ENCODE data around the gene RAB1A. TPM values are rescaled to one million over a fixed set of nuclear protein-coding genes. Genes with fewer than 3 reads are reported as not detected.

Gene RAB1A
- 209 to 244 TPM (median 232 TPM) in 5 replicates for total RNA-seq (2022; extraction: Qiagen RNA extraction)

GRCh38 chr2:65129826-65130663 lies at the start of gene RAB1A:
Gene RAB1A, minus strand, starts transcription at chr2:65130106. Its CDS starts 191 bp downstream, at chr2:65129915.

GRCh38 chr2:65056215-65057053 lies 73.5 kb downstream of the RAB1A start, which contains the start of gene CEP68:
Gene CEP68, plus strand, starts transcription at chr2:65056416. Its CDS starts 13,029 bp downstream, at chr2:65069445.

Other genes starting within 250 kb of the RAB1A start
- 9.0 to 10.5 TPM (median 9.5 TPM) in 5 replicates for gene SLC1A4, start 140.7 kb downstream of the RAB1A start, total RNA-seq (2022; extraction: Qiagen RNA extraction)
- gene CEP68, start 73.7 kb downstream of the RAB1A start, total RNA-seq (2022; extraction: Qiagen RNA extraction) = 8.8 to 13.4 TPM (median 11.2 TPM) in 5 replicates
- 133 to 180 TPM (median 165 TPM) in 5 replicates for gene ACTR2, start 97.7 kb upstream of the RAB1A start, total RNA-seq (2022; extraction: Qiagen RNA extraction)